Measurements from ENCODE around the gene ZNF879.

GRCh38 chr5:178995341-178995690 lies 28.3 kb upstream of the ZNF879 start:
- TF ChIP-seq CTCF (IDR thresholded peaks at IDR 0.05; ENCODE audit: insufficient read depth, low read length) (no peak), REST (IDR thresholded peaks at IDR 0.05; ENCODE audit: insufficient replicate concordance, low read depth) (no peak), POLR2AphosphoS5 (IDR thresholded peaks at IDR 0.05; ENCODE audit: low read depth) (no peak), SPI1 (IDR thresholded peaks at IDR 0.05; ENCODE audit: borderline replicate concordance, low read depth) (no peak), GABPA (IDR thresholded peaks at IDR 0.05; ENCODE audit: low read depth) (no peak)
